HS-5 (cell line): ENCODE data around the gene PDE3A.
A peak's percentile ranks its signal among the peaks of the same experiment; 100 is the strongest.
"Not testable (repeated sequence)": the region's sequence is repeated elsewhere in the genome, so short reads cannot be mapped to it uniquely, and the experiment has no call there.

Experiments used
- DNase-seq: peaks from one replicate; pipeline ENCODE4 v3.0.0-alpha.2; 2012; ENCODE audit warnings: low read depth

Gene PDE3A

DNA sequence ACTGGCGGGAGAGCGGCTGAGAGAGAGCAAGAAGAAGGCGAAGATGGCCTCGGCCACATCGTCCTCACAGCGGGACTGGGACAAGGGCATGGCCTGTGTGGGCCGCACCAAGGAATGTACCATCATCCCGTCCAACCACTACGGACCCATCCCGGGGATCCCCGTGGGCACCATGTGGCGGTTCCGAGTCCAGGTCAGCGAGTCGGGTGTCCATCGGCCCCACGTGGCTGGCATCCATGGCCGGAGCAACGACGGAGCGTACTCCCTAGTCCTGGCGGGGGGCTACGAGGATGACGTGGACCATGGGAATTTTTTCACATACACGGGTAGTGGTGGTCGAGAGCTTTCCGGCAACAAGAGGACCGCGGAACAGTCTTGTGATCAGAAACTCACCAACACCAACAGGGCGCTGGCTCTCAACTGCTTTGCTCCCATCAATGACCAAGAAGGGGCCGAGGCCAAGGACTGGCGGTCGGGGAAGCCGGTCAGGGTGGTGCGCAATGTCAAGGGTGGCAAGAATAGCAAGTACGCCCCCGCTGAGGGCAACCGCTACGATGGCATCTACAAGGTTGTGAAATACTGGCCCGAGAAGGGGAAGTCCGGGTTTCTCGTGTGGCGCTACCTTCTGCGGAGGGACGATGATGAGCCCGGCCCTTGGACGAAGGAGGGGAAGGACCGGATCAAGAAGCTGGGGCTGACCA, 183.6 kb downstream of the PDE3A start:
- not testable (repeated sequence) for DNase-seq

DNA sequence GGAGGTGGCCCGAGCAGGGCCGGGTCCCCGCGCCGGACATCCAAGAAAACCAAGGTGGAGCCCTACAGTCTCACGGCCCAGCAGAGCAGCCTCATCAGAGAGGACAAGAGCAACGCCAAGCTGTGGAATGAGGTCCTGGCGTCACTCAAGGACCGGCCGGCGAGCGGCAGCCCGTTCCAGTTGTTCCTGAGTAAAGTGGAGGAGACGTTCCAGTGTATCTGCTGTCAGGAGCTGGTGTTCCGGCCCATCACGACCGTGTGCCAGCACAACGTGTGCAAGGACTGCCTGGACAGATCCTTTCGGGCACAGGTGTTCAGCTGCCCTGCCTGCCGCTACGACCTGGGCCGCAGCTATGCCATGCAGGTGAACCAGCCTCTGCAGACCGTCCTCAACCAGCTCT, 184.2 kb downstream of the PDE3A start:
- not testable (repeated sequence) for DNase-seq

- no peak for DNase-seq
Observed at GRCh38 chr12:20555015-20555414, 186.7 kb downstream of the PDE3A start.

DNA sequence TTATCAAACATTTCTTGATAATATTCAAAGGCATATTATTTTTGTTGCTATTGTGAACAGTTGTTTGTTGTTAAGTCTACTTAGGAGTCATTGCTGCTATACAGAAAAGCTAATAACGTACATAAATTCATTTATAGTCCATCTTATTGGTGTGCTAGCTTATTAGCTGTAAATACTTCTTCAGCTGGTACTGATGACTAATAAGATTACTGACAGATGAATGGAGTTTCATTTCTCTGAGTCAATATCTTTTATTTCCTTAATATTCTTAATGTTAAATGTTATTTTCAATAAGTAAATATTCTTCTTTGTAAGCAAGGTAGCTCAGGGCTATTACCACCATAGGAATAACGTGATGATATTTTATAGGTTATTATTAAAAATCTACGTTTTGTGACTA, 187.4 kb downstream of the PDE3A start:
- DNase-seq: no peak

DNA sequence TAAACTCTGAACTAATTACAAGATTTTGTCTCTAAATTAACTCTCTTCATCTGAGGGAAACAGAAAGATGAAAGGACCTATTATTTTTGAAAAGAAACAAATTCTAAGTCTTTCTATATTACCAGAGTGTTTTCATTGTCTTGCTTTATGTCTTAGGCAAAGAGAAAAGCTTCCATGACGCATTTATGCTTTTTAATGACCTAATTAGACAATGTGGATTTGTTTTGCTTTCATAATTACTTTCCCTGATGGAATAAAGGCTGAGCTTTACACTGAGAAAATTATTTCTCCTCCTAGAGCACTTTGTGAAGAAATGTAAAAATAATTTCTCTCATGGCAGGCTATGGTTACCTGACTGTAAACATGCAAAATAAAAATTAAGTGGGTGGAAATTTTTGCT, 188.8 kb downstream of the PDE3A start:
- DNase-seq: no peak

GRCh38 chr12:20560935-20561334, 192.6 kb downstream of the PDE3A start:
- no peak for DNase-seq

GRCh38 chr12:20561871-20562270, 193.5 kb downstream of the PDE3A start:
- no peak for DNase-seq

DNA sequence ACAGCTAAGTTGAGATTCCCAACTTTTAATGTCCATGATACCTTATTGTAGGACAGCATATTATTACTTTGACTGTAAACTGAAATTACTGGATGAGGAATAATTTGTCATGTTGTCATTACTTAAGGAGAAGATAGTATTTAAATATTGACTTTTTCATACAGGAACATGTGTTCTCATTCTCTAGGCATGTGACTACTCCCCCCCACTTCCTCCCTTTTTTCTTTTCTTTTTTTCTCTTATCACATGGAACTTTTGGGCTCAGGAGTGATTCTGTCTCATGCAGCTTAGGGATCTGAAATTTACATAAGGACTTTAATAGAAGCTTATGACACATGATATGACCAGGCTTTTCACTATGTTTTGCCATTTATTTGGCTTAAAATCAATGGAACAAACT, 199.1 kb downstream of the PDE3A start:
- DNase-seq: no peak

DNA sequence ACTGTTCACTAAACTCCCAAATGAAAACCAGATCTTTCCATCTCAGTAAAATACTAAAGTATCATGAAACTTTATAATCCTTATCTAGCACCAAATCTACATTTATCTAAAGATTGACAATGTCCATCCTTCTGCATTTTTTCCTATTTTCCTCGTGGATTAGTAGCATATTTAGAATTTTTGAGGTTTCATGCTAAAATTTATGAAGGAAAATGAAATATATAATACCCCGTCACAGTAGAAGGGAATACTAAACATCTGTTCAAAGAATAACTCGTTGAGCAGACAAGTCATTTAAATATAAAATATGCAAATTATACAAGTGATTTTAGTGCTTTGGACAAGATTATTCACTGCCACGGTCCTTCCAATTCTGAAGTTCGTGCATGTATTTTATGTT, 204.1 kb downstream of the PDE3A start:
- no peak for DNase-seq

GRCh38 chr12:20576528-20576927, 208.2 kb downstream of the PDE3A start:
- no peak for DNase-seq

DNA sequence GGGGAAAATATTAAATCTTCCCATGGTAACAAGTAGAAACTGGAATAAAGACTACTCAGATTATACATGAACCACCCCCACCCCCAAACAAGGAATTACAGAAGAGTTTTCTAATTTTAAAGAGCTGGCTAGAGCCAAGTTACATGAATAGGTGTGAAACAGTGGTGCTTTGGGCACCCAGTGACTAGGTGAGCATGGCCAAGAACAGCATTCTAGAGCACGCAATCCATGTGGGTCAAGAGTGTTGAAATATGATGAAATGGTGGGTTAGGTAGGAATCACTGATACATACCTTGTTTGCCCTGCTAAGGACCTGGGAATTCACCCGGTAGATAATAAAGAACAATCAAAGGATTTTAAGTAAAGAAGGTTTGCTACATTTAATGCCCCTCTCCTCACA, 208.7 kb downstream of the PDE3A start:
- no peak for DNase-seq

DNA sequence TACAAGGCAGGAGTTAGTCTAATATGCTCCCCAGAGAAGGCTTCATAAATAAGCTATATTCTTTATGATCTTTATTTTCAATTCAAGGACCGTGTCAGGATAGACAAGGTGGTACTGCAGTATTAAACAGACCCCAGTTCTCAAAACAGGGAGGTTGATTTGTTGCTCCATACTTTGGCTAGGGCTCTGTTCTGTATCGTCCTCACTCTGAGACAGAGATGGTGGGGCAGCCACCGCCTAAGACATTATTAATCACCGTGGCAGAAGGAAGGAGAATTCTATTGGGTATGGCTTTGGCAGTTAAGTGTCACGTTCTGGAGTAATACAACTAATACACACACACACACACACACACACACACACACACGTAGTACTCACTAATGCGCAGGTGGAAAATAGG, 209.8 kb downstream of the PDE3A start:
- no peak for DNase-seq

- DNase-seq: no peak
Observed at GRCh38 chr12:20585055-20585625, 216.8 kb downstream of the PDE3A start.

DNA sequence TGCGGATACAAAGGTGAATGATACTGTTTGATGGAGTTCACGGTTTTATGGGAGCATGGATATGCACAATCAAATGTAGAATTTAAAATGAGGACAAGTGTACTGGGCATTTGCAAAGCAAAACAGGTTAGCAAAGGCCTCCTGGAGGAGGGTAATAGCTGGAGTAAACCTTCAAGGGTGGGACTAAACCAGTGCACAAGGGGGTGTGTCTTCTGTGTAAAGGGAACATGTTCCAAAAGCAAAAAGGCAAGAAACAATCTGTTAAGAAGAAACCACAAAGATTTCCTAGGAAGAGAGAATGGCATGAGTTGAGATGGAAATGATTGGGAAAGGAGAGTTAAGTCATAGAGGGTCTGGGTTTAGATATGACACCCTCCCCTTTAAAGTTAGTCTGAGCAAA, 217.6 kb downstream of the PDE3A start:
- DNase-seq: no peak

DNA sequence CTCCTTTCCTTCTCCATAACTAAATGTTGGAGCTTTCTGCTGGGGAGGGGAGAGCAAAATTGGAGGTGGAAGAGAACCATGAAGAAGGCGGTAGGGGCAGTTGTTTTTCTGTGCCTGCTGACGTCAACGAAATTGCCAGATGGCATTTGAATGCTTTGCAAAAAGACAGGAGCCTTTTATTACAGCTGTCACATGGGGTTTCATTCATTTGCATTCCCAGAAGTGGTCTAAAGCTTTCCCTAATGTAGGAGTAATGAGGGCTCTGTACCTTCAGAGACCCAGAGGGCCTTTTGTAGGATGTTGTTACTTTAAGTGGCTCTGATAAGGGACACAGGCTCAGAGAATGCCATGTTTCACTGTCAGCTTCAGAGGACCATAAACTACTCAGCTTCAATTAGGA, 219.7 kb downstream of the PDE3A start:
- no peak for DNase-seq

DNA sequence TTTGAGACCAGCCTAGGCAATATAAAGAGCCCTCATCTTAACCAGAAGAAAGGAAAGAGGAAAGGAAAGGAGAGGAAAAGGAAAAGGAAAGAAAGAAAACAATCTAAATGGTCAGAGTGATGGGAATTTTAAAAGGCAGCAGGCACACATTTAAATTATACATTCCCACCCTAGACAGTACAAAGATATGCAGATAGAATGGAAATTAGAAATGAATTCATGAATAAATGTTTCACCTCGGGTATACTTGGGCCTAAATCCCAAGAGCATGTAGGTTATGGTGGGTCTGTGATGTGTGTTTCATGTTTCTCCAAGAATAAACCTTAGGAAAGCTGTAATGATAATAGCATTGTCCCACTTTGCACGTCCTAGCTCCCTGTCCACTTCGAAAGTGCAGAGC, 222.2 kb downstream of the PDE3A start:
- DNase-seq: no peak

DNA sequence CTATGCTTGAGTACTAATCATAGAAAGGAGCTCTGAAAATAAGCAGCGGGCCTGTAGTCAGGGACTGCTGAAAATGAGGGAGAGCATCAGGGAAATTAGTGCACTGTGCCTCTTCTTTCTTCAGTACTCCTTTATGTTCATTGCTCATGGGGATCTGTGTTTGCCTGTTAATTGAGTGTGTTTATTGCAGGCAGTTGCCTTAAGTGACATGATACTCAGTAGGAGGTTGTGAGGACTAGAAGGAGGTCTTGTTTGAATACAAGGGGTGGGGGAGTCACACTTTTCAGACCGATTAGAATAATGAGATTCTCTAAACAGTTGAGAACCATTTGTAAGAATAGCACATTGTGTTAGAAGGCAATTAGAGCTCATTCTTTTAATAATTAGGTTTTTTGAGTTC, 224.2 kb downstream of the PDE3A start:
- DNase-seq: no peak

DNA sequence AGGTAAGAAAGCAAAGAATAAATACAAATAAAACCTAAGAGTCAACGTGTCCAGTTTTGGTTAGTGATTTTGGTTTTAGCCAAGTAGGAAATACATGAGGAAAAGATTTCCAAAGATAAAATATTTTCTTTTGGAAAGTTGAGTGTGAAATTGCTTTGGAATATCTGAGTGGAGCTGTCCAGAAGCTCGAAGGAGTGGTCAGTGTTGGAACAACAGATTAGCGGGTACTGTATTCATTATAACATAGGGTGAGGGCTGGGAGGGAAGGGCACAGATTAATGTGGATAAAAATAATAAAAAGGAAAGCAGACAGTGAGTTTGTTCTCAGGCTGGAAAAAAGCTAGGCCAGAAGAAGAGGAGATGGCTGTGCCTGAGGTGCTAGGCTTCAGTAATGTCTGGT, 225.3 kb downstream of the PDE3A start:
- no peak for DNase-seq

DNA sequence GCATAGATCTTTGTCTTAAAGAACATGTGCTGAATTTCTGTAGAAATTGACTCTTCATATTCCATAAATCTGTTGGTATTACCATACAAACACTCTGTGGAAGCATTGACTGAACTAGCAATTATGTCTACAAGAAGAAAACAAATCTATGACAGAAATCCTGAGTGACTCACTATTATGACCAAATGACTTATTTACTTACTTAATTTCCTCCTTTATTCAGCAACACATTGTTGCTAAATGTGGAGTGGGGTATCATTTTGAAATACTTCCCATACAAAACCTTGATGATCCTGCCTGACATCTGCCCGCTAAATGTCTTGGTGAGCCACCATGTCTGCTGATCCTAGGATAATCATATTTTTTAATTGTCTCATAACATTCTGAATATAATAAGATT, 227.7 kb downstream of the PDE3A start:
- DNase-seq: no peak

DNA sequence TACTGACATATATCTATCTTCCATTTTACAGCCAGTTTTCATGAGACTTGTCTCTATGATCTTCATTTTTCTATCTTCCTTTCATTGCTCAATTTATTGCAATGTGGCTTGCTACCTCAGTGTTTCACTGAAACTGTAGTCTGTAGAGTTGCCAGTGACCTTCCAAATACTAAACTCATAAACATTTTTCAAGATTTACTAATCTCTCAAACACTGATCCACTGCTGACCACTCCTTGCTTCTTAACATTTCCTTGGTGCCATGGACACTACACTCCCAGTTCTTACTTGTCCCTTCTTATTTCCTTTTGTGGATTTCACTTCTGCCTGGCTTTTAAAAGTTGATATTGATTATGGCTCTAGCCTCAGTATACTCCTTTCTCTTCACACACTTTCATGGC, 231.4 kb downstream of the PDE3A start:
- no peak for DNase-seq

GRCh38 chr12:20601668-20602280, 233.4 kb downstream of the PDE3A start:
- no peak for DNase-seq

GRCh38 chr12:20602641-20603391, 234.5 kb downstream of the PDE3A start:
- peak; percentile 77 for DNase-seq
